GM18861 (cell line): ENCODE data around the gene PLPPR4.
"Not testable (repeated sequence)": the region's sequence is repeated elsewhere in the genome, so short reads cannot be mapped to it uniquely, and the experiment has no call there.

Source experiments
- ATAC-seq: cut with Tn5 transposase; IDR thresholded peaks from one replicate; pipeline ENCODE4 v1.9.1; 2021; ENCODE audit not compliant: unreplicated experiment

PLPPR4 gene

GRCh38 chr1:99268021-99268420, 3.7 kb downstream of the PLPPR4 start:
- ATAC-seq, result no peak

- no peak for ATAC-seq
Measured at GRCh38 chr1:99269321-99269720, 5.0 kb downstream of the PLPPR4 start.

- ATAC-seq, result no peak
Measured at GRCh38 chr1:99270646-99271045, 6.4 kb downstream of the PLPPR4 start.

GRCh38 chr1:99271249-99271648, 7.0 kb downstream of the PLPPR4 start:
- ATAC-seq, result no peak

- ATAC-seq, result no peak
Measured at GRCh38 chr1:99277066-99277465, 12.8 kb downstream of the PLPPR4 start.

GRCh38 chr1:99279525-99279924, 15.2 kb downstream of the PLPPR4 start:
- no peak for ATAC-seq

GRCh38 chr1:99281105-99281504, 16.8 kb downstream of the PLPPR4 start:
- ATAC-seq, result no peak

- no peak for ATAC-seq
Measured at GRCh38 chr1:99282536-99282935, 18.2 kb downstream of the PLPPR4 start.

- not testable (repeated sequence) for ATAC-seq
Measured at GRCh38 chr1:99283521-99283920, 19.2 kb downstream of the PLPPR4 start.

- no peak for ATAC-seq
Measured at GRCh38 chr1:99292886-99293285, 28.6 kb downstream of the PLPPR4 start.

- no peak for ATAC-seq
Measured at GRCh38 chr1:99297923-99298322, 33.6 kb downstream of the PLPPR4 start.

GRCh38 chr1:99304725-99305282, 40.5 kb downstream of the PLPPR4 start:
- no peak for ATAC-seq

- ATAC-seq, result no peak
Measured at GRCh38 chr1:99305626-99306025, 41.3 kb downstream of the PLPPR4 start.

GRCh38 chr1:99306056-99306455, 41.8 kb downstream of the PLPPR4 start:
- ATAC-seq, result no peak

- no peak for ATAC-seq
Measured at GRCh38 chr1:99306644-99307043, 42.4 kb downstream of the PLPPR4 start.

- ATAC-seq, result no peak
Measured at GRCh38 chr1:99315305-99315704, 51.0 kb downstream of the PLPPR4 start.

GRCh38 chr1:99326215-99326949, 62.1 kb downstream of the PLPPR4 start:
- no peak for ATAC-seq

- ATAC-seq, result no peak
Measured at GRCh38 chr1:99327357-99327756, 63.1 kb downstream of the PLPPR4 start.

GRCh38 chr1:99328171-99328570, 63.9 kb downstream of the PLPPR4 start:
- ATAC-seq, result no peak

- ATAC-seq, result no peak
Measured at GRCh38 chr1:99331083-99331482, 66.8 kb downstream of the PLPPR4 start.

- no peak for ATAC-seq
Measured at GRCh38 chr1:99331636-99332035, 67.3 kb downstream of the PLPPR4 start.

GRCh38 chr1:99332561-99332960, 68.3 kb downstream of the PLPPR4 start:
- no peak for ATAC-seq

- ATAC-seq, result no peak
Measured at GRCh38 chr1:99334991-99335390, 70.7 kb downstream of the PLPPR4 start.
